Adipocyte (in vitro differentiated cells): ENCODE data around the gene ITGA4.

Experiments
- DNase-seq: peaks from one replicate; pipeline ENCODE4 v3.0.0-alpha.2; 2015; ENCODE audit warnings: low read depth
- H3K27me3 ChIP-seq: replicated peaks from 2 replicates; pipeline ENCODE4 v1.7.0; 2013; ENCODE audit warnings: mild to moderate bottlenecking, low read length, moderate library complexity; ENCODE audit not compliant: control insufficient read depth, insufficient read depth
- H3K36me3 ChIP-seq: 2 replicates; pipeline ENCODE4 v1.7.0; 2013; ENCODE audit warnings: low read length, mild to moderate bottlenecking, moderate library complexity; ENCODE audit not compliant: control insufficient read depth, insufficient read depth, severe bottlenecking
- H3K4me1 ChIP-seq: 2 replicates; pipeline ENCODE4 v1.7.0; 2013; ENCODE audit warnings: mild to moderate bottlenecking, low read length, moderate library complexity; ENCODE audit not compliant: control insufficient read depth, insufficient read depth
- H3K4me3 ChIP-seq: 2 replicates; pipeline ENCODE4 v1.7.0; 2013; ENCODE audit warnings: mild to moderate bottlenecking, low read length, moderate library complexity
- H3K9ac ChIP-seq: 2 replicates; pipeline ENCODE4 v1.7.0; 2013; ENCODE audit warnings: mild to moderate bottlenecking, low read length, moderate library complexity
- H3K9me3 ChIP-seq: 2 replicates; pipeline ENCODE4 v1.7.0; 2013; ENCODE audit warnings: mild to moderate bottlenecking, low read length, moderate library complexity; ENCODE audit not compliant: control insufficient read depth

Gene ITGA4

DNA sequence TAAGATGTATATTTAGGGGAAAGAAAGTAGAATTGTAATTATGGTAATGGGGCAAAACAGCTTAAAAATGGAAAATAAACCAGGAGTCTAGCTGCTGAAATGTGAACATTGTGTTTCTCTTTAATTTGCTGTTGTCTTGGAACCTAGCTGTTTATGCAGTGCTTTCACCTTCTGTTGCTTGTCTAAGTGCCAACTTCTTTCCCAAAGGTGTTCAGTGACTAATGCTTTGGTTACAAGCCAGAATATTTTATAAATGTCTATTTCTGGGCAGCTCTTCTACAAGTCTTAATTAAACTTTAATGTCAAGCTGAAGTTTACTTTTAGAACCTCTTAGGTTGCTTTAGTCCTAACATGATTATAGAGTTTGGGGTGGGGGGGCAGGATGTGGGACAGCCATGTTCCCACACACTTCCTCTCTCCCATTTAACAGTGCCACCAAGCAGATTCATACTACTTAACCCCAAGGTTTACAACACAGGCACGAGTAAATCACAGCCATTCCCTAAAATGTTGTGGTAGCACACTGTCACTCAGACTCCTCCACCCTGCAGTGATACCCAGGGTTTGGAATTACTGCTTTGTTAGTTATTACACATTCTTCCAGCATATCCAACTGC is 60.6 kb downstream of the ITGA4 start:
- Histone ChIP-seq H3K4me1 (no peaks in the 10 kb centered on the region), H3K9ac (no peak overlapping the region), H3K4me3 (no peak overlapping the region), H3K9me3 (no peaks in the 10 kb centered on the region), H3K36me3 (peaks cover 6% of the 10 kb centered on the region), H3K27me3 (no peaks in the 10 kb centered on the region)
- no peak for DNase-seq

DNA sequence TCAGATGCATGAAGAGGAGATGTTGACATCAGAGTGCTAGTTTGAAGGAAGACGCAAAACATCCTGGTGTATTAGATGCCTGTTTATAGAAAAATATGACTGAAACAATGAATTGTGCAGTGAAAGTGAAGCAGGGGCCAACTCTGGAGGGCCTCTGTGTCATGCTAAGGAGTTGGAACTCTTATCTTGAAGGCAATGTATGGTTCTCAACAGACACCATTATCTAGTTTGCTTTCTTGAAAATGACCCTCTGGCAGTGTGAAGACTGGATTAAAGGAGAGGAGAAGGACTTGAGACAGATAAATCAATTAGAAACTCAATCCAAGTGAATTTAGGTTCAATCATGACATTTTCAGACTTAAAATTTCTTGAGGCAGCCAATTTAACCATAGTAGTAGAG is 63.1 kb downstream of the ITGA4 start:
- H3K4me3 ChIP-seq = no peak overlapping the region
- H3K36me3 ChIP-seq = peaks cover 9% of the 10 kb centered on the region
- H3K4me1 ChIP-seq = no peaks in the 10 kb centered on the region
- DNase-seq = no peak
- H3K9ac ChIP-seq = no peak overlapping the region
- no peaks in the 10 kb centered on the region for H3K27me3 ChIP-seq
- no peaks in the 10 kb centered on the region for H3K9me3 ChIP-seq

DNA sequence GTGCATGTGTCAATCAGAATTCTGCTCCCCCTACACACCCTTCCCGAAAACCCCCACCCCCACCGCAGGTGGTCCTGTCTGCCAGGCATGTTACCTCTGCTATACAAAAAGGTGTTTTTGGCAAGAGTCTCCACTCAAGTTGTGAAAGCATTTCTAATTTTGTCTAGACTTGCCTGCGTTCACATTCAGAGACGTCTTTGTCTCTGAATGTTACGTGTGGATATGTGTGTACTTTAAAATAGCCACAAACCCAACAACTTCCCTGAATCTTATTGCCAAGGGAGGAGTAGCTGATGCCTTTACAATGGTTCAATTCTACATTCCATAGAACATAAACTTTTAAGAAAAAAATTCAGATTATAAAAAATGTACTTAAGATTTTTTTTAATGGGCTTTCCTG is 66.6 kb downstream of the ITGA4 start:
- H3K36me3 ChIP-seq = peaks cover 9% of the 10 kb centered on the region
- H3K4me1 ChIP-seq = no peaks in the 10 kb centered on the region
- H3K9ac ChIP-seq = no peak overlapping the region
- no peaks in the 10 kb centered on the region for H3K27me3 ChIP-seq
- no peak for DNase-seq
- H3K9me3 ChIP-seq = no peaks in the 10 kb centered on the region
- H3K4me3 ChIP-seq = no peak overlapping the region

DNA sequence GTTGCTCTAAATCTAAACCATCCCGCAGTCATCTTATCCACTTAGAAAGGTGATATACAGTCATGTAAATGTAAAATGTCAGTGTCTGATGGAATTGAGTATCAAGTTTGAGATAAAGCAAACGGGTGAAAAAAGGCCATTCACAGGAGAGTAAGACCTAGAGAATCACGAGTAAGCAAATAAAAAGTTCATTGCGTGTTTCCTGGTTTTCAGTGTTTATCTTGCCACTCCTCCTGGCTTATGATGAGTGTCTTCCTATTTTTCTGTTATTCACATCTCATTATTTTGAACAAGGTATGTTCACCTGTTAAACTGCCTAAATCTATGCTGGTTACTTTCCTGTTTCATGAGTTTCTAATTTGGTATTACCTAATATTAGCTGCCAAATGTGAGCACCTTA is 68.8 kb downstream of the ITGA4 start:
- Histone ChIP-seq H3K9me3 (no peaks in the 10 kb centered on the region), H3K27me3 (no peaks in the 10 kb centered on the region), H3K4me1 (no peaks in the 10 kb centered on the region), H3K9ac (no peak overlapping the region), H3K4me3 (no peak overlapping the region), H3K36me3 (peaks cover 12% of the 10 kb centered on the region)
- no peak for DNase-seq

DNA sequence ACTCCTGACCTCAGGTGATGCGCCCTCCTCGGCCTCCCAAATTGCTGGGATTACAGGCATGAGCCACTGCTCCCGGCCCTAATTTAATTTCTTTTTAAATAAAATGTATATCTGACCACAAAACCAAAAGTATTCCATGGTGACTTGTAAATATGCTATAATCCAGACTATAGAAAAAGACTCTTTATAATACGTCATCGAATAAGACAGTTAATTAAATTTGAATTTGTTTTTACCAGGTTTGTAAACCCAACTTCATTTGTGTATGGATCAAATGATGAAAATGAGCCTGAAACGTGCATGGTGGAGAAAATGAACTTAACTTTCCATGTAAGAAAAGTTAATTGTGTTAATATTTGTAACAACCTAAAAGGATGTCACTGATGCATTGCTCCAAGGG is 69.9 kb downstream of the ITGA4 start:
- Histone ChIP-seq H3K9ac (no peak overlapping the region), H3K4me1 (no peaks in the 10 kb centered on the region), H3K9me3 (no peaks in the 10 kb centered on the region), H3K36me3 (peaks cover 12% of the 10 kb centered on the region), H3K27me3 (no peaks in the 10 kb centered on the region), H3K4me3 (no peak overlapping the region)
- DNase-seq = no peak

DNA sequence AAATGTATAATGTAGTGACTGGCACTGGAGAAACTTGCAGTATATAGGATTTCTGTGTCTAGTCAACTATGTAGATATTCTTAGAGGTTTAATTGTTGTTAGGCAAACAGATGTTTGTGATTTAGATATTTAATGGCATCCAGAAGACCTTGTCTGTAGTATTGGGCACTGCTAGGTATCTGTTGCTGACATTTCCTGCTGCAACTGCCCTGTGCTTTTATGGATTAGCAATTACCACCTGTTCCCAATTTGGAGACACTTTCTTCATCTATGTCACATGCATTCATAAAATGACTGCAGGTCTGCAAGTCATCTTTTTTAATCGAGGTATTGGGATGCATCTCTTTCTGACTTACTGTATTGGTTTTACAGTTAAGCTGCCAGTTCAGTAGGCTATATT is 71.3 kb downstream of the ITGA4 start:
- Histone ChIP-seq H3K9ac (no peak overlapping the region), H3K36me3 (peaks cover 3% of the 10 kb centered on the region)

DNA sequence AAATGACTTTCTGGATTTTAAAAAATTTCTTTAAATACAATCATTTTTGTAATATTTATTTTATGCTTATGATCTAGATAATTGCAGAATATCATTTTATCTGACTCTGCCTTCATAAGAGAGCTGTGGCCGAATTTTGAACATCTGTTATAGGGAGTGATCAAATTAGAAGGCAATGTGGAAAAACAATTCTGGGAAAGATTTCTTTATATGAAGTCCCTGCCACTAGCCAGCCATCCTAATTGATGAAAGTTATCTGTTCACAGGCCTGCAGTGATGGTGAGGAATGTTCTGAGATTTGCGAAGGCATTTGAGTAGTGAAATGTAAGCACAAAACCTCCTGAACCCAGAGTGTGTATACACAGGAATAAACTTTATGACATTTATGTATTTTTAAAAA is 79.5 kb downstream of the ITGA4 start:
- no peaks in the 10 kb centered on the region for H3K4me1 ChIP-seq
- no peak overlapping the region for H3K4me3 ChIP-seq
- H3K9ac ChIP-seq = no peak overlapping the region
- peaks cover 17% of the 10 kb centered on the region for H3K36me3 ChIP-seq
- no peaks in the 10 kb centered on the region for H3K27me3 ChIP-seq
- H3K9me3 ChIP-seq = no peaks in the 10 kb centered on the region
- DNase-seq = no peak

More for the DNA sequence above, 71.3 kb downstream of the ITGA4 start:
- Histone ChIP-seq H3K9me3 (no peaks in the 10 kb centered on the region), H3K4me3 (no peak overlapping the region), H3K4me1 (no peaks in the 10 kb centered on the region), H3K27me3 (no peaks in the 10 kb centered on the region)
- no peak for DNase-seq

DNA sequence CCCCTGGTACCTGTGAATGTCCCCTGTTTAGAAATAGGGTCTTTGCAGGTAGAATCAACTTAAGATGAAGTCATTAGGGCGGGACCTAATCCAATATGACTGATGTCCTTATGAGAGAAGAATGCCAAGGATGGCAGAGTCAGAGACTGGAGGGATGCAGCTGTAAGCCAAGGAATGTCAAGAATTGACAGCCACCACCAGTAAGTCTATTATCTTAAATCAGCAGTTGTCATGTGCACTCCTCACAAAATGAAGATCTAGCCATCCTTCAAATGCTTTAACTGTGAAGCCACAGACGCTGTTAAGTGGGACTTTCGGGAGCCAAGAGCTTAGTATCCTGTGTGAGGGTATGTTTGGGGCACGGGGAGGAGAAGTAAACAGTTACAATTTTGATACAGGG is 83.2 kb downstream of the ITGA4 start:
- no peak for DNase-seq
- Histone ChIP-seq H3K4me1 (no peaks in the 10 kb centered on the region), H3K27me3 (no peaks in the 10 kb centered on the region), H3K9ac (no peak overlapping the region), H3K4me3 (no peak overlapping the region), H3K9me3 (no peaks in the 10 kb centered on the region), H3K36me3 (peaks cover 2% of the 10 kb centered on the region)

DNA sequence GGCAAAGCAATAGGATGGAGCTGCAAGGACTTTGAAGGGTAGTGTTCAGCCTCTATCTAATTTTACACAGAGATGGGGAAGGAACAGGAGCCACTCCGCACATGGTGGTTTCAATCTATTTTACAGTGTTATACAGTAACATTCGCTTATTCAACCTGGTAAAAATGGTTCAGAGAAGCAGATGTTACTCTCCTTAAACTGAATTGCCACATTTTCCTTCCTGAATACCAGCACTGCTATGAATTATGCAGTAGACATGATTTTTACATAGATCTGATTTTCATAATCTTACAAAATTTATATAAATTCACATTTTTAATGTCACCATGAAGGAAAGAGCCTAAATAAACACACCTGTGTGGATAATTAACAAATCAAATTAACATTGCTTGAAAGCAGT is 85.0 kb downstream of the ITGA4 start:
- no peak for DNase-seq

DNA sequence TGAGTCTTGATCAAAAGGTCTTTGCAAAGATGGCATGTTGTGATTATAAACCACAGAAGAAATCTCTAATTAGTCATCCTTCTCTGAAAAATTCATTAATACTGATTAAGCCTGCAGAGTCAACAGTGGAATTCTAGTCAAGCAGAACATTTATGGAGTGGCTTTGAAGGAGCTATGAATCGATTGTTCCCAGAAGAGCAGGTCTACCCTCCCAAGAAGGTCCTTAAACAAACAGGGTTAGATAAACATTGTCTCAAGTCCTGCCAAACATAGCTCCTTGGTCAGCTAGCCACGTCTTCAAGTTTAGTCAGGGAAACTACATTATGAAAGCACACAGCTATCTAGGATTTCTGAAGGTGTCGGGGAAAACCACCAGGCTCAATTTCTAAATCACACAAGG is 88.9 kb downstream of the ITGA4 start:
- peak; percentile 5 for DNase-seq
- Histone ChIP-seq H3K36me3 (no peaks in the 10 kb centered on the region), H3K9ac (no peak overlapping the region), H3K9me3 (no peaks in the 10 kb centered on the region), H3K27me3 (no peaks in the 10 kb centered on the region), H3K4me3 (no peak overlapping the region), H3K4me1 (no peaks in the 10 kb centered on the region)

More for the DNA sequence above, 85.0 kb downstream of the ITGA4 start:
- H3K4me1 ChIP-seq = no peaks in the 10 kb centered on the region
- no peak overlapping the region for H3K9ac ChIP-seq
- no peaks in the 10 kb centered on the region for H3K36me3 ChIP-seq
- no peak overlapping the region for H3K4me3 ChIP-seq
- H3K27me3 ChIP-seq = no peaks in the 10 kb centered on the region
- H3K9me3 ChIP-seq = no peaks in the 10 kb centered on the region

DNA sequence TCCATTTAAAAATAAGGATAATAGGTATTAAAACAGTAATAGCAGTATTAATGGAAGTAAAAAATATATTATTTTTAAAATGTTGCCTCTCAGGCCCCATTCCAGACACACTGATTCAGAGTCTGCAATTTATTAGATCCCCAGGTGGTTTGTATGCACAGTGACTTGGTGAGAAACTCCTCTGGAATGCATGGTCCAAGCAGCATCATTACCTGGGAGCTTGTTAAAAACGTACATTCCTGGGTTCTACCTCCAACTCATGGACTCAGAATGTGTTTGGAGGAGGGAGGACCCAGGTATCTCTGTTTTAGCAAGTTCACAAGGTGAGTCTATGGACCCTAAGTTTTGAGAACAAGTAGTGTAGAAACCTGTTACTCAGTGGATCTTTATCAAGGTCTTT is 95.6 kb downstream of the ITGA4 start:
- no peak for DNase-seq
- Histone ChIP-seq H3K4me3 (no peak overlapping the region), H3K27me3 (no peaks in the 10 kb centered on the region), H3K4me1 (no peaks in the 10 kb centered on the region), H3K9ac (no peak overlapping the region), H3K9me3 (no peaks in the 10 kb centered on the region), H3K36me3 (no peaks in the 10 kb centered on the region)

DNA sequence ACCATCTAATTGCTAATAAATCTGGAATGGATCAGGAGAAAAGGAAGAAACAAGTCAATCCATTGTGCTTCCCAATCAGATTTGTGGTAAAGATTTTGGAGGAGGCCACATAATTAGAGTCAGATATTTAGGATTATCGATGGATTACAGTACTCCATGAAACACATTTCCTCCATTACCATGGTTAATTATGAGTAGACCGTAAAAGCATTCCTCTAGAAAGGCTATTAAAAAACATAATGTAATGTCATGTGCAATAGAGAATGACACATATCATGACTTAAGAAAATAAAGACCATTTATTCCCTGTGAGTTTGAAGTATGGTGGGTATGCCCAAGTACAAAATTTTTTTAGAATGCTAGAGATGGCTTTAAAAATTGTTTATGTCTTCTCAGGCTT is 96.1 kb downstream of the ITGA4 start:
- no peaks in the 10 kb centered on the region for H3K27me3 ChIP-seq
- H3K9ac ChIP-seq = no peak overlapping the region
- H3K9me3 ChIP-seq = no peaks in the 10 kb centered on the region
- H3K4me3 ChIP-seq = no peak overlapping the region
- no peaks in the 10 kb centered on the region for H3K4me1 ChIP-seq
- no peak for DNase-seq
- H3K36me3 ChIP-seq = no peaks in the 10 kb centered on the region
